ENCODE results near the gene SNRPN. TPM values are rescaled to one million over a fixed set of nuclear protein-coding genes. Genes with fewer than 3 reads are reported as not detected.
"Not testable (repeated sequence)": the region's sequence is repeated elsewhere in the genome, so short reads cannot be mapped to it uniquely, and the experiment has no call there.

Gene SNRPN
- total RNA-seq, 6 experiments from 2014 or later: 21.7 to 37.7 (median 30.4) TPM

DNA sequence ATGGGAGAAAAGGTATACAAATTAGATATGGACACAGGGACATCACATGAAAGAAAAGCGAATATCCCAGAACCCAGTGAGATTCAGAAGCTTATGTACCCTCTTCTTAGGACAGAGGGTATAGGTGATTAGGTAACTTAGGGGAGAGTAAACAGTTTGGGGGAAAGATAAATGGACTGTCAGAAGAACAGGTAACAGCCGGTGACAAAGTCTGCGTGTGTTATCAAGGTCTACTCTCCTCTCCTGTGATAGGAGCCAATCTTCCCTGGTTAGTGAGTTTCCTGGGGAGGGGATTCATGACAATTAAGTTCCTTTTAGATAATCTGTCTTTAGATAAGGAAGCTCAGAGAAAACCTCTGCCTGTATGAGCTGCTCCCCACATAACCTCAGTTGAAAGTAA lies 30.6 kb upstream of the SNRPN start:
- no peaks in the 10 kb centered on the region for H3K9me3 ChIP-seq
- DNase-seq: no peak
- H3K27ac ChIP-seq: no peak overlapping the region
- no peaks in the 10 kb centered on the region for H3K4me1 ChIP-seq
- no peak overlapping the region for H3K4me3 ChIP-seq
- H3K36me3 ChIP-seq: no peaks in the 10 kb centered on the region
- intact Hi-C loops (cut with DNase I): no loop called here
- no peak for ATAC-seq
- TF ChIP-seq, protein P1, sequence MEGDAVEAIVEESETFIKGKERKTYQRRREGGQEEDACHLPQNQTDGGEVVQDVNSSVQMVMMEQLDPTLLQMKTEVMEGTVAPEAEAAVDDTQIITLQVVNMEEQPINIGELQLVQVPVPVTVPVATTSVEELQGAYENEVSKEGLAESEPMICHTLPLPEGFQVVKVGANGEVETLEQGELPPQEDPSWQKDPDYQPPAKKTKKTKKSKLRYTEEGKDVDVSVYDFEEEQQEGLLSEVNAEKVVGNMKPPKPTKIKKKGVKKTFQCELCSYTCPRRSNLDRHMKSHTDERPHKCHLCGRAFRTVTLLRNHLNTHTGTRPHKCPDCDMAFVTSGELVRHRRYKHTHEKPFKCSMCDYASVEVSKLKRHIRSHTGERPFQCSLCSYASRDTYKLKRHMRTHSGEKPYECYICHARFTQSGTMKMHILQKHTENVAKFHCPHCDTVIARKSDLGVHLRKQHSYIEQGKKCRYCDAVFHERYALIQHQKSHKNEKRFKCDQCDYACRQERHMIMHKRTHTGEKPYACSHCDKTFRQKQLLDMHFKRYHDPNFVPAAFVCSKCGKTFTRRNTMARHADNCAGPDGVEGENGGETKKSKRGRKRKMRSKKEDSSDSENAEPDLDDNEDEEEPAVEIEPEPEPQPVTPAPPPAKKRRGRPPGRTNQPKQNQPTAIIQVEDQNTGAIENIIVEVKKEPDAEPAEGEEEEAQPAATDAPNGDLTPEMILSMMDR (IDR thresholded peaks at IDR 0.05): no peak
- no peak for TF ChIP-seq POLR2A (IDR thresholded peaks at IDR 0.05)
- WGBS (ENCODE audit: insufficient coverage, low coverage, low lambda C conversion rate, missing lambda C conversion rate): 18% methylated on average over 3 of the region's 3 CpGs
- H3K27me3 ChIP-seq: no peaks in the 10 kb centered on the region

DNA sequence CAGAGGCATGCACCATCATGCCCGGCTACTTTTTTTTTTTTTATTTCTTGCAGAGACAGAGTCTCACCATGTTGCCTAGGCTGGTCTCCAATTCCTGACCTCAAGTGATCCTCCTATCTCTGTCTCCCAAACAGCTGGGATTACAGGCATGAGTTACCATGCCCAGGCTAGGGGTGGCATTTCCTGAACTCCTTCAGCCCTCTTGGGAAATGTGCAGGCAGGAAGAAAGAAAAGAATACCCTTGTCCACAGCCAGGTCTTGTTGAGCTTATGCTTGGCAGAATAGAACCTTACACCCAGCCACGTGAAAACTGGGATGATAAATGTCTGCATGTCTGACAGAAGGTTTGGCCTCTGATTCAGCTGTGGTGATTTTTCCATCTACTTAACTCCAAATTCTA lies 30.2 kb upstream of the SNRPN start:
- no peaks in the 10 kb centered on the region for H3K9me3 ChIP-seq
- no peak for ATAC-seq
- no peak for TF ChIP-seq POLR2A (IDR thresholded peaks at IDR 0.05)
- intact Hi-C loops (cut with DNase I): no loop called here
- WGBS (ENCODE audit: insufficient coverage, low coverage, low lambda C conversion rate, missing lambda C conversion rate): 9% methylated on average over 2 of the region's 2 CpGs
- H3K4me1 ChIP-seq: no peaks in the 10 kb centered on the region
- H3K27ac ChIP-seq: no peak overlapping the region
- no peak for DNase-seq
- H3K36me3 ChIP-seq: no peaks in the 10 kb centered on the region
- no peak overlapping the region for H3K4me3 ChIP-seq
- no peaks in the 10 kb centered on the region for H3K27me3 ChIP-seq

DNA sequence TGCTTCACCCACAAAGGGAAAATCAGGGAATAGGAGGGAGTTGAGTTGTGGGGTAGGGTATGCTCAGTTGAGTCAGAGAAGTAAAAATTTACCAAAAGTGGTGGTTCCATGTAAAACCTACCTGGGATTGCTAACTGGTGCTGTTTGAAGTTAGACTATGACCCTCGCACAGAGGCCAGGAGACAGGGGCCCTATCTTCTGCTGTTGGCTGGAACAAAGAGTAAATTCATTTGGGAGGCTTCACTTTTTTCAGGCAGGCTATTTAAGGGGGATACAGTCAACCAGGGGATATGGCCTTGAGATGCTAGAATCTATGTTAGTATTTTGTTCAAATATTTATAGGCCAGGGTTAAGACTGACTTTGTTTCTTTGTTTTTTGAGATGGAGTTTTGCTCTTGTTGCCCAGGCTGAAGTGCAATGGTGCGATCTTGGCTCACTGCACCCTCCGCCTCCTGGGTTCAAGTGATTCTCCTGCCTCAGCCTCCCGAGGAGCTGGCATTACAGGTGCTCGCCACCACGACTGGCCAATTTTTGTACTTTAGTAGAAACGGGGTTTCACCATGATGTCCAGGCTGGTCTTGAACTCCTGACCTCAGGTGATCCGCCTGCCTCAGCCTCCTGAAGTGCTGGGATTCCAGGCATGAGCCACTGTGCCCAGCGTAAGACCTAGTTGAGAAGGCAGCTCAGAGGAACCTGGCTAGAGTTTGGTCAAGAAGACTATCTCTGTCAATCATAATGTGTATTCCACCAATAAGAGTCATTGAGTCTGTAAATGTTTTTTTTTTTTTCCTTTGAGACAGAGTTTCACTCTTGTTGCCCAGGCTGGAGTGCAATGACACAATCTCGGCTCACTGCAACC lies 22.7 kb upstream of the SNRPN start:
- H3K36me3 ChIP-seq; H3K27me3 ChIP-seq; H3K9me3 ChIP-seq; H3K27ac ChIP-seq; intact Hi-C loops (cut with DNase I); H3K4me3 ChIP-seq; H3K4me1 ChIP-seq; ATAC-seq; DNase-seq: not testable (repeated sequence)
- 49% methylated on average over 10 of the region's 10 CpGs for WGBS (ENCODE audit: insufficient coverage, low coverage, low lambda C conversion rate, missing lambda C conversion rate)

DNA sequence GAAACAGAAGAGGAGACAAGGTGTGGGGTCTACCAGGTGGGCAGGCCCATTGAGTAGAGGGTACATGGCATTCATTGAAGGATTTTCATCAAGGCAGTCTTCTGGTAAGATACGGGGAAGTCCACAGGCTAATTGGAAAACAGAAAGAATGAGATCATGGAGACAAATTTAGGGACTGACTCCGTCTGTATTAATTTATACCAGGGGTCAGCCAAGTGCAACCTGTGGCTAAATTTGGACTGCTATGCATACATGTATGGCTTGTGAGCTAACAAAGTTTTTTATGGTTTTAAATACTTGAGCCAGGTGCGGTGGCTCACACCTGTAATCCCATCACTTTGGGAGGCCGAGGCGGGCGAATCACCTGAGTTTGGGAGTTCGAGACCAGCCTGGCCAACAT lies 21.1 kb upstream of the SNRPN start:
- no peak for TF ChIP-seq POLR2A (IDR thresholded peaks at IDR 0.05)
- TF ChIP-seq, protein P1 (IDR thresholded peaks at IDR 0.05): no peak
- no peaks in the 10 kb centered on the region for H3K36me3 ChIP-seq
- ATAC-seq (no peak), DNase-seq (no peak)
- WGBS (ENCODE audit: insufficient coverage, low coverage, low lambda C conversion rate, missing lambda C conversion rate): 64% methylated on average over 4 of the region's 7 CpGs
- H3K4me1 ChIP-seq: no peaks in the 10 kb centered on the region
- intact Hi-C loops (cut with DNase I): no loop called here
- H3K27ac ChIP-seq: no peak overlapping the region
- H3K9me3 ChIP-seq: no peaks in the 10 kb centered on the region
- no peak overlapping the region for H3K4me3 ChIP-seq
- no peaks in the 10 kb centered on the region for H3K27me3 ChIP-seq

DNA sequence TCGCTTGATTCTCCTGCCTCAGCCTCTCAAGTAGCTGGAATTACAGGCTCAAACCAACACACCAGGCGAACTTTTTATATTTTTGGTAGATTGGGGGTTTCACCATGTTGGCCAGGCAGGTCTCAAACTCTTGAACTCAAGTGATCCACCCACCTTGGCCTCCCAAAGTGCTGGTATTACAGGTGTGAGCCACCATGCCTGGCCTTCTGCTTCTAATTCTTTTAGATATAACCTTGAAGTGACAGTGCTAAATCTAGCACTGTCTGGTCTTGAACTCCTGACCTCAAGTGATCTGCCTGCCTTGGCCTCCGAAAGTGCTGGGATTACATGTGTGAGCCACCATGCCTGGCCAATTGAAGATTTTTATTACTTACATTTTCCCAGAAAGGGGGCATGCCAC lies 16.6 kb upstream of the SNRPN start:
- intact Hi-C loops (cut with DNase I); H3K4me3 ChIP-seq; H3K4me1 ChIP-seq; DNase-seq; H3K27ac ChIP-seq; H3K36me3 ChIP-seq; ATAC-seq; H3K27me3 ChIP-seq; H3K9me3 ChIP-seq: not testable (repeated sequence)
- 59% methylated on average over 3 of the region's 3 CpGs for WGBS (ENCODE audit: insufficient coverage, low coverage, low lambda C conversion rate, missing lambda C conversion rate)

DNA sequence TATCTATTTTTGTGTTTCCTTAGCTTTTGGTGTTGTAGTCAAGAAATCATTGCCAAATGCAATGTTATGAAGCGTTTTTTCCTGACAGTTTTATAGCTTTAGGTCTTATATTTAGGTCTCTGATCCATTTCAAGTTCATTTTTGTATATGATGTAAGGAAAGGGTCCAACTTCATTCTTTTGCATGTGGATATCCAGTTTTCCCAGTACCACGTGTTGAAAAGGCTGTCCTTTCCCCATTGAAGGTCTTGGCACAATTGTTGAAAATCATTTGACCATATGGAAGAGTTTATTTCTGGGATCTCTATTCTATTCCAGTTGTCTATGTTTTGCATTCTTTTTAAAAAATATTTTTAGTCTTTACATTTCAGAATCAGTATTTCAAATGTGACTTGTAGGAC lies 14.6 kb upstream of the SNRPN start:
- 45% methylated on average over 2 of the region's 2 CpGs for WGBS (ENCODE audit: insufficient coverage, low coverage, low lambda C conversion rate, missing lambda C conversion rate)
- Histone ChIP-seq H3K27me3 (no peaks in the 10 kb centered on the region), H3K36me3 (no peaks in the 10 kb centered on the region), H3K4me1 (no peaks in the 10 kb centered on the region), H3K4me3 (no peak overlapping the region), H3K27ac (no peak overlapping the region), H3K9me3 (no peaks in the 10 kb centered on the region)
- intact Hi-C loops (cut with DNase I): no loop called here
- TF ChIP-seq POLR2A (IDR thresholded peaks at IDR 0.05): no peak
- TF ChIP-seq, protein P1 (IDR thresholded peaks at IDR 0.05): no peak
- ATAC-seq (no peak), DNase-seq (no peak)

Measured in right lobe of liver (tissue), 6 donors.